ENCODE results near the gene DPH1. TPM values are rescaled to one million over a fixed set of nuclear protein-coding genes. Genes with fewer than 3 reads are reported as not detected.

DPH1 gene
- total RNA-seq, 4 donors from 2014 or later, result 27.4 to 41.8 (median 38.3) TPM

DNA sequence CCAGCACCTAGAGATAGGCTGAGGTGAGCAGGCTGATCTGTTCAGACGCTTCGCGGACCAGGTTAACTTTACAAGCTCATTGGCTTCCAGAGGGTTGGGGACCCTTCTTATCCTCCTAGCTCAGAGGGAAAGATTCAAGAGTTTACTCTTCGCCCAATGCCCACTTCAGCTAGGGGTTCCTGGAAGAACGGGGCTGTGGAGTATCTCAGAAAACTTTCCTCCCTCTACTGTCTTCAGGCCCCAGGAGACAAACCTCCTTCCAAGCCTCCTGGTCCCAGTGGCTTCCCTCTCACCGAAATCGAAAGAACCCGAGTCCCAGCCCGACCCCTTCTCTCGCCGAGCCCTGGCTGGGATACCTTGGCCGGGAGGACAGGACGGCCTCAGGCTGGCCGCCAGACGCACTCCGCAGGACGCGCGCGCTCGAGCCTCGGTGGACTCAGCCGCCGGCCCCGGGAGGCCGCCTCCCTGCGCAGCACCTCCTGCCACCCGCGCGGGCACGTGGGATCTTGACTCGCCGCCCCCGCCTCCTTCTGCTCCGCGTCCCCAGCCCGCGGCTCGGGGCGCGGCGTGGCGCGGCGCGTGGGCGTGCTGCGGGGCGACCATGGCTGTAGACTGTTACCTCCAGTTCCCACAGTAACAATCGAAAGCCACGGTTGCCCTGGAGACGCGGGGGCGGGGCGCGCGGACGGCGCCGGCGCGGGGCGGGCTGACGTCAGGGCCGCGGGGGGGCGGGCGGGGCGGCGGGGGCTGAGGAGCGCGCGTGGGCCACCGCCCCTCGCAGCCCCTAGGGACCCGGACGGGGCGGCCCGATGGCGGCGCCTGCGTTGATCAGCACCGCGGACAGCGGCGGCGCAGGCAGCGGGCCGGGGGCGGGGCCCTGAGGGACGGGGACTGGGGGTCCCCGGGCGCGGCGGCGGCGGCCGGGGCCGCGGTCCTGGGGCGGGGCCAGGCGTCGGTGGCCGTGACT, 19.7 kb downstream of the DPH1 start:
- Histone ChIP-seq H3K9me3 (no peaks in the 10 kb centered on the region), H3K4me3 (peak overlapping the region; percentile 76 to 95 (median 78)), H3K27me3 (peaks cover 0 to 34% (median 0%) of the 10 kb centered on the region in 4 donors), H3K27ac (replicated peaks in 1 of 4) (peak overlapping the region; percentile 67 to 72 (median 68)), H3K4me1 (peaks cover 41 to 48% (median 46%) of the 10 kb centered on the region in 4 donors), H3K36me3 (peaks cover 0 to under 1% (median under 1%) of the 10 kb centered on the region in 4 donors)
- intact Hi-C loops (cut with DNase I), result loop anchor here (5.0 kb wide), 1 partner anchor 303 kb away; no protein-coding TSS in a partner anchor
- TF ChIP-seq POLR2A (IDR thresholded peaks at IDR 0.05; ENCODE audit: low read depth), result no peak
- peak in 1 of 2 donors; percentile 19 for TF ChIP-seq POLR2AphosphoS5 (IDR thresholded peaks at IDR 0.05)
- TF ChIP-seq, protein P1, sequence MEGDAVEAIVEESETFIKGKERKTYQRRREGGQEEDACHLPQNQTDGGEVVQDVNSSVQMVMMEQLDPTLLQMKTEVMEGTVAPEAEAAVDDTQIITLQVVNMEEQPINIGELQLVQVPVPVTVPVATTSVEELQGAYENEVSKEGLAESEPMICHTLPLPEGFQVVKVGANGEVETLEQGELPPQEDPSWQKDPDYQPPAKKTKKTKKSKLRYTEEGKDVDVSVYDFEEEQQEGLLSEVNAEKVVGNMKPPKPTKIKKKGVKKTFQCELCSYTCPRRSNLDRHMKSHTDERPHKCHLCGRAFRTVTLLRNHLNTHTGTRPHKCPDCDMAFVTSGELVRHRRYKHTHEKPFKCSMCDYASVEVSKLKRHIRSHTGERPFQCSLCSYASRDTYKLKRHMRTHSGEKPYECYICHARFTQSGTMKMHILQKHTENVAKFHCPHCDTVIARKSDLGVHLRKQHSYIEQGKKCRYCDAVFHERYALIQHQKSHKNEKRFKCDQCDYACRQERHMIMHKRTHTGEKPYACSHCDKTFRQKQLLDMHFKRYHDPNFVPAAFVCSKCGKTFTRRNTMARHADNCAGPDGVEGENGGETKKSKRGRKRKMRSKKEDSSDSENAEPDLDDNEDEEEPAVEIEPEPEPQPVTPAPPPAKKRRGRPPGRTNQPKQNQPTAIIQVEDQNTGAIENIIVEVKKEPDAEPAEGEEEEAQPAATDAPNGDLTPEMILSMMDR (IDR thresholded peaks at IDR 0.05), result no peak
- no peak for TF ChIP-seq EP300 (IDR thresholded peaks at IDR 0.05)
- 18% methylated on average over 11 of the region's 104 CpGs for WGBS
- DNase-seq (ENCODE audit: extremely low spot score), result peak; percentile 96

DNA sequence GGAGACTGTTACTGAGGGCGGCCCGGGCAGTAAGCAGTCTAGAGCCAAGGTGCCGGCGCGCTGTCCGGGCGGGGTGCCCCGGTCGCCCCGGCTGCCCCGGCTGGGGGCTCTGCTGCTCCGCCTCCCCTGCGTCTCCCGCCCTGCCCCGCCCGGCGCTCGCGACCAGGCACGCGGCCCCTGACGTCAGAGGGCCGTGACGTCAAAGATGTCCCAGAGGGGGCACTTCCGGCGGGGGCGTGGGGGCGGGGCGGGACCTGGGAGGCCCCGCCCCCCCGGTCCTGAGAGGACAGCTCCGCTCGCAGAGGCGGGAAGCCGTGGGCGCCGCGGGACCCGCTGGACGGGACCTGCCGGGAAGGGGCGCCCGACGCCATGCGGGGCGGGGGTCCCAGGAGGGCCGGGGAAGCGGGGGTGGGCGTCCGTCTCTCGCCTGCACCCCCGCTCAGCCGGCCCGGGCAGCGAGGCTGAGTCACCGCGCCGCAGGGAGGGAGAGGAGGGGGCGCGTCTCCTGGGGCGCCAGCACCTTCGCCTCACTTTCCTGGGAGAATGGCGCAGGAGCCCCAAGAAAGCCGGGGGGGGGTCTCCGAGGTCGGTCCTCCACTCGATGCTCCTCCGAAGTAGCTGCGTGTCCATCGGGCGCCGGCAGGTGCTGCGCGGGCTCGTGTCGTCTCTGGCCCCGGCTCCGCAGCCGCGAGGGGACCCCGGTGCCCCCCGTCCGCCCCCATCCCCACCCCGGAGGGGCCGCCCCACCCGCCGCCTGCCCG, 20.5 kb downstream of the DPH1 start:
- TF ChIP-seq, protein P1 (IDR thresholded peaks at IDR 0.05), result peak in 1 of 3 experiments; percentile 13
- TF ChIP-seq POLR2AphosphoS5 (IDR thresholded peaks at IDR 0.05) (no peak), EP300 (IDR thresholded peaks at IDR 0.05) (no peak)
- peaks cover 50 to 56% (median 54%) of the 10 kb centered on the region in 4 donors for H3K4me1 ChIP-seq
- WGBS, result no CpG with 5 or more reads among the region's 88 CpGs
- DNase-seq (ENCODE audit: extremely low spot score), result peak; percentile 93
- H3K9me3 ChIP-seq, result no peaks in the 10 kb centered on the region
- peak overlapping the region; percentile 76 to 95 (median 78) for H3K4me3 ChIP-seq
- no peaks in the 10 kb centered on the region for H3K36me3 ChIP-seq
- peaks cover 0 to 41% (median 0%) of the 10 kb centered on the region in 4 donors for H3K27me3 ChIP-seq
- peak overlapping the region; percentile 23 to 72 (median 64) for H3K27ac ChIP-seq (replicated peaks in 1 of 4)
- intact Hi-C loops (cut with DNase I), result loop anchor here (5.0 kb wide), 1 partner anchor 302 kb away; no protein-coding TSS in a partner anchor

DNA sequence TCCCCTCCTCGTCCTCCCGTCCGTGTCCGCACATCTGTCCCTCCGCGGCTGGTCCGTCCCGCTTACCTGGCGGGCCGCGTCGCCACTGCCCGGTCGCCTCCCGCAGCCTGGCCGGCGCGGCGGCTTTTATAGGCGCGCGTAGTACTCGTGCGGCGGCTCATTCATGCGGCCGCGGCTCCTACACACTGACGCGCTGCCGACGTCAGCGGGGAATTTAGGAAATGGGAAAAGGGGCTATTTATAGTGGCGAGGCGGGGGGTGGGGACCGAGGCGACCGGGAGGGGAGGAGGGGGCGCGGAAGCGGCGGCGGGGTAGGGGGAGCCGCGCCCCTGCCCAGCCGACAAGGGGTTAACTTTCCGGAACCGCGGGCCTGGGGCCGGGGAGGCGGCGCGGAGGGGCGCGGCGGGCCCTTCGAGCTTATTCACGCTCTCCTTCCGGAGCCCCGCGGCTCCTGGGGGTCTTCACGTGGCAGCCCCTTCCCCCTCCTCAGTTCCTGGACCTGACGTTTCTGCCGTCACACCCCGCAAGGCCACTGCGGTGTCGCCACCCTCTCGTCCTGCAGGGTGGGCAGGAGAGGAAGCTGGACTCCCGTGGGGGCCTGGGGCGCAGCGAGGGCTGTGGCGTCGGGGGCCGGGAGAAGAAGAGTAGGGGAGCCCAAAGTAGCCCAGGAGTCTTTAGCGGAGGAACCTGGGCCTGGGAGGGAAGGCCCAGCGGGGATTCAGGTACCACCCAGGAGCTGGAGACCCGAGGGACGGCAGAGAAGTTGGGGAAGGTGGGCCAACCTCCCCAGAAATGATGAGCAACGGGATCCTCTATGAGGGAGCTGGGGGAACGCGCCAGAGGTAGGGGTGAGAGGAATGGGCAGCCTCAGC, 21.3 kb downstream of the DPH1 start:
- H3K4me1 ChIP-seq, result peaks cover 54 to 64% (median 60%) of the 10 kb centered on the region in 4 donors

More for the DNA sequence above, 21.3 kb downstream of the DPH1 start:
- 21% methylated on average over 39 of the region's 81 CpGs for WGBS
- H3K36me3 ChIP-seq, result no peaks in the 10 kb centered on the region
- H3K4me3 ChIP-seq, result peak overlapping the region; percentile 76 to 95 (median 78)
- H3K9me3 ChIP-seq, result no peaks in the 10 kb centered on the region
- H3K27me3 ChIP-seq, result peaks cover 0 to 43% (median 0%) of the 10 kb centered on the region in 4 donors
- TF ChIP-seq POLR2A (IDR thresholded peaks at IDR 0.05; ENCODE audit: low read depth), result no peak
- TF ChIP-seq, protein P1 (IDR thresholded peaks at IDR 0.05), result no peak
- no peak for TF ChIP-seq EP300 (IDR thresholded peaks at IDR 0.05)
- TF ChIP-seq POLR2AphosphoS5 (IDR thresholded peaks at IDR 0.05), result peak in 1 of 2 donors; percentile 38
- intact Hi-C loops (cut with DNase I), result loop anchor here (5.0 kb wide), 1 partner anchor 301 kb away; no protein-coding TSS in a partner anchor
- peak overlapping the region; percentile 23 to 72 (median 64) for H3K27ac ChIP-seq (replicated peaks in 1 of 4)
- DNase-seq (ENCODE audit: extremely low spot score), result no peak

Data from esophagus muscularis mucosa (tissue), 4 donors.